Mesenchymal stem cell (in vitro differentiated cells and primary cell): Measurements from ENCODE around the gene MADD.

Source experiments
- DNase-seq: peaks from one replicate; pipeline ENCODE4 v3.0.0-alpha.2; 2013
- H2AFZ ChIP-seq: one replicate; pipeline ENCODE4 v1.6.1; 2013; ENCODE audit warnings: low read depth, mild to moderate bottlenecking, control low read depth, inconsistent platforms, low read length, moderate library complexity
- H2AK5ac ChIP-seq: 2 replicates; pipeline ENCODE4 v1.6.1; 2013; ENCODE audit warnings: low read length, moderate library complexity, mild to moderate bottlenecking, inconsistent platforms; ENCODE audit not compliant: severe bottlenecking
- H2BK120ac ChIP-seq: one replicate; pipeline ENCODE4 v1.6.1; 2013; ENCODE audit warnings: low read depth, mild to moderate bottlenecking, inconsistent platforms, low read length, moderate library complexity
- H2BK12ac ChIP-seq, 2 experiments: one replicate each; pipeline ENCODE4 v1.6.1; 2013; ENCODE audit warnings: inconsistent platforms in 2 of 2, low read length in 2 of 2, mild to moderate bottlenecking in 2 of 2, moderate library complexity in 2 of 2, control low read depth in 1 of 2
- H2BK15ac ChIP-seq: one replicate; pipeline ENCODE4 v1.6.1; 2013; ENCODE audit warnings: mild to moderate bottlenecking, low read depth, inconsistent platforms; ENCODE audit not compliant: poor library complexity, severe bottlenecking
- H2BK5ac ChIP-seq: 2 replicates; pipeline ENCODE4 v1.6.1; 2013; ENCODE audit warnings: low read depth, mild to moderate bottlenecking, low read length, control low read depth, inconsistent platforms; ENCODE audit not compliant: poor library complexity, severe bottlenecking
- H3K14ac ChIP-seq, 2 experiments: one replicate each; pipeline ENCODE4 v1.6.1; 2013; ENCODE audit warnings: inconsistent platforms in 2 of 2, low read length in 2 of 2, control low read depth in 1 of 2, mild to moderate bottlenecking in 1 of 2, moderate library complexity in 1 of 2
- H3K18ac ChIP-seq, 2 experiments: one replicate each; pipeline ENCODE4 v1.6.1; 2013; ENCODE audit warnings: inconsistent platforms in 2 of 2, low read length in 2 of 2, control low read depth in 1 of 2, low read depth in 1 of 2, mild to moderate bottlenecking in 1 of 2
- H3K23ac ChIP-seq, 2 experiments: one replicate each; pipeline ENCODE4 v1.6.1; 2013; ENCODE audit warnings: inconsistent platforms in 2 of 2, low read length in 2 of 2, mild to moderate bottlenecking in 2 of 2, moderate library complexity in 2 of 2, control low read depth in 1 of 2
- H3K27ac ChIP-seq: 2 replicates; pipeline ENCODE4 v1.5.1; 2013; ENCODE audit warnings: mild to moderate bottlenecking, moderate library complexity, low read length, control low read depth, inconsistent platforms; ENCODE audit not compliant: poor library complexity, severe bottlenecking
- H3K27me3 ChIP-seq, 2 experiments: 2 replicates each; pipeline versions ENCODE4 v1.6.1 to v1.7.0; 2013; ENCODE audit warnings: low read length in 2 of 2, mild to moderate bottlenecking in 2 of 2, moderate library complexity in 2 of 2, control low read depth in 1 of 2, inconsistent platforms in 1 of 2; ENCODE audit not compliant: control insufficient read depth in 1 of 2, insufficient read depth in 1 of 2
- H3K36me3 ChIP-seq, 2 experiments: 2 replicates each; pipeline versions ENCODE4 v1.6.1 to v1.7.0; 2013; ENCODE audit warnings: low read length in 2 of 2, control low read depth in 1 of 2, inconsistent platforms in 1 of 2, low read depth in 1 of 2, mild to moderate bottlenecking in 1 of 2; ENCODE audit not compliant: insufficient read depth in 2 of 2, control insufficient read depth in 1 of 2
- H3K4ac ChIP-seq, 2 experiments: one replicate each; pipeline ENCODE4 v1.6.1; 2013; ENCODE audit warnings: inconsistent platforms in 2 of 2, low read length in 2 of 2, mild to moderate bottlenecking in 2 of 2, moderate library complexity in 2 of 2, control low read depth in 1 of 2, low read depth in 1 of 2
- H3K4me1 ChIP-seq: 2 replicates; pipeline ENCODE4 v1.6.1; 2013; ENCODE audit warnings: low read depth, low read length, control low read depth; ENCODE audit not compliant: control insufficient read depth, insufficient read depth
- H3K4me2 ChIP-seq: 2 replicates; pipeline ENCODE4 v1.6.1; 2013; ENCODE audit warnings: low read length, mild to moderate bottlenecking, inconsistent platforms; ENCODE audit not compliant: poor library complexity, severe bottlenecking
- H3K4me3 ChIP-seq, 2 experiments: 2 replicates each; pipeline versions ENCODE4 v1.5.1 to v1.7.0; 2013; ENCODE audit warnings: low read length in 2 of 2, mild to moderate bottlenecking in 2 of 2, control low read depth in 1 of 2, low read depth in 1 of 2; ENCODE audit not compliant: insufficient read depth in 1 of 2
- H3K79me1 ChIP-seq: replicated peaks from 2 replicates; pipeline ENCODE4 v1.6.1; 2013; ENCODE audit warnings: mild to moderate bottlenecking, control low read depth, low read length, inconsistent platforms; ENCODE audit not compliant: poor library complexity, severe bottlenecking
- H3K9ac ChIP-seq: 2 replicates; pipeline ENCODE4 v1.7.0; 2013; ENCODE audit warnings: mild to moderate bottlenecking, low read length, moderate library complexity
- H3K9me3 ChIP-seq: 2 replicates; pipeline ENCODE4 v1.7.0; 2013; ENCODE audit warnings: mild to moderate bottlenecking, low read length; ENCODE audit not compliant: control insufficient read depth
- H4K8ac ChIP-seq: one replicate; pipeline ENCODE4 v1.6.1; 2013; ENCODE audit warnings: inconsistent platforms, mild to moderate bottlenecking, low read length, moderate library complexity
- H4K91ac ChIP-seq: one replicate; pipeline ENCODE4 v1.6.1; 2013; ENCODE audit warnings: mild to moderate bottlenecking, low read length, inconsistent platforms
- WGBS: methylation state at CpG from one replicate; pipeline ENCODE4 v1.1.7; 2013; ENCODE audit warnings: mixed read lengths; 5-methylcytosine and 5-hydroxymethylcytosine counted together

The MADD gene

GRCh38 chr11:47235163-47235562 is 34.8 kb upstream of the MADD start:
- no peak overlapping the region for H3K4me3 ChIP-seq
- H3K79me1 ChIP-seq = peaks cover 12% of the 10 kb centered on the region

GRCh38 chr11:47236482-47236881 is 33.5 kb upstream of the MADD start:
- H2AFZ ChIP-seq = no peak overlapping the region
- H4K8ac ChIP-seq = no peak overlapping the region
- H4K91ac ChIP-seq = no peak overlapping the region
- no peaks in the 10 kb centered on the region for H3K27me3 ChIP-seq
- H2BK12ac ChIP-seq = no peak overlapping the region
- WGBS = 72% methylated on average over 3 of the region's 5 CpGs
- no peak overlapping the region for H3K27ac ChIP-seq
- peaks cover 17% of the 10 kb centered on the region for H3K4me1 ChIP-seq
- no peaks in the 10 kb centered on the region for H3K9me3 ChIP-seq
- no peak overlapping the region for H3K14ac ChIP-seq
- H3K4me2 ChIP-seq = no peak overlapping the region
- peaks cover 57 to 72% of the 10 kb centered on the region in 2 experiments for H3K36me3 ChIP-seq
- H3K4ac ChIP-seq = no peak overlapping the region
- peak; percentile 69 for DNase-seq
- no peak overlapping the region for H2BK5ac ChIP-seq
- no peak overlapping the region for H3K9ac ChIP-seq
- H2BK15ac ChIP-seq = no peak overlapping the region
- peaks cover 9% of the 10 kb centered on the region for H3K79me1 ChIP-seq
- H2AK5ac ChIP-seq = no peak overlapping the region
- no peak overlapping the region for H3K18ac ChIP-seq
- no peak overlapping the region for H3K23ac ChIP-seq
- H2BK120ac ChIP-seq = no peak overlapping the region
- no peak overlapping the region for H3K4me3 ChIP-seq

More at GRCh38 chr11:47235163-47235562, 34.8 kb upstream of the MADD start:
- DNase-seq = no peak
- Histone ChIP-seq H3K9ac (no peak overlapping the region), H2BK120ac (no peak overlapping the region), H2BK12ac (no peak overlapping the region), H4K91ac (no peak overlapping the region), H3K9me3 (no peaks in the 10 kb centered on the region), H3K27ac (peak overlapping the region; percentile 6), H3K4me1 (peaks cover 17% of the 10 kb centered on the region), H2BK5ac (no peak overlapping the region), H2AK5ac (peak overlapping the region; percentile 5), H3K18ac (no peak overlapping the region), H3K27me3 (no peaks in the 10 kb centered on the region), H3K36me3 (peaks cover 56 to 78% of the 10 kb centered on the region in 2 experiments), H2BK15ac (no peak overlapping the region), H3K23ac (no peak overlapping the region), H3K4me2 (no peak overlapping the region), H2AFZ (no peak overlapping the region), H3K14ac (no peak overlapping the region), H3K4ac (peak overlapping the region in 1 of 2 experiments; percentile 24), H4K8ac (no peak overlapping the region)
- 95% methylated on average over 12 of the region's 12 CpGs for WGBS

DNA sequence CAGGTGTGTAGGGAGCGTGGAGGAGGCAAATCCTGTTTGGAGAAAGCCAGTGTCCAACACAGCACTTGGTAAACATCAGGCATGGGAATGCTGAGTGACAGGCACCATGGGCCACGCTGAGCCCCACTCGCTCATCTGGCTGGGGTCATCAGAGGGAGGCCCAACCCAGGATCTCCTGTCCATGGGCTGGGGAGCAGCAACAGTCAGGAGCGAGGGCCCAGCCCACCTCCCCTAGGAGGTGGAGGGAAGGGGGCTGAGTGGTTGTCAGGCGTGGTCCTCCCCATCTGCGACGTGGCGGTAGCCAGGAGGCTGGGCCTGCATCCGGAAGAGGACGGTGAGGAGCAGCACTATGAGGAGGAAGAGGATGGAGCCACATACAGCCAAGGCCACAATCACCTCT is 30.1 kb upstream of the MADD start:
- Histone ChIP-seq H3K4me3 (no peak overlapping the region), H4K8ac (peak overlapping the region; percentile 27), H3K4ac (no peak overlapping the region), H2AK5ac (no peak overlapping the region), H3K9ac (no peak overlapping the region), H3K36me3 (peaks cover 62 to 77% of the 10 kb centered on the region in 2 experiments), H3K27ac (no peak overlapping the region), H3K27me3 (no peaks in the 10 kb centered on the region), H2BK15ac (no peak overlapping the region), H3K18ac (no peak overlapping the region), H3K23ac (no peak overlapping the region), H3K79me1 (peaks cover 15% of the 10 kb centered on the region), H4K91ac (no peak overlapping the region), H2AFZ (no peak overlapping the region), H3K14ac (no peak overlapping the region), H3K4me2 (no peak overlapping the region), H2BK5ac (no peak overlapping the region), H2BK12ac (no peak overlapping the region), H3K4me1 (peaks cover 9% of the 10 kb centered on the region), H3K9me3 (no peaks in the 10 kb centered on the region), H2BK120ac (no peak overlapping the region)
- over 99% methylated on average over 10 of the region's 10 CpGs for WGBS
- no peak for DNase-seq

GRCh38 chr11:47241841-47242301 is 28.1 kb upstream of the MADD start:
- Histone ChIP-seq H3K4me2 (no peak overlapping the region), H2BK12ac (no peak overlapping the region), H2BK15ac (no peak overlapping the region), H3K18ac (no peak overlapping the region), H3K4ac (no peak overlapping the region), H3K4me1 (peaks cover 13% of the 10 kb centered on the region), H3K23ac (no peak overlapping the region), H2AK5ac (no peak overlapping the region), H3K27ac (no peak overlapping the region), H3K27me3 (no peaks in the 10 kb centered on the region), H3K79me1 (peaks cover 14% of the 10 kb centered on the region), H2BK120ac (no peak overlapping the region), H4K91ac (no peak overlapping the region), H2BK5ac (no peak overlapping the region), H3K9ac (peak overlapping the region; percentile 5), H3K4me3 (no peak overlapping the region), H2AFZ (no peak overlapping the region), H3K36me3 (peaks cover 69 to 73% of the 10 kb centered on the region in 2 experiments), H4K8ac (no peak overlapping the region), H3K9me3 (no peaks in the 10 kb centered on the region), H3K14ac (no peak overlapping the region)
- DNase-seq = no peak
- WGBS = 93% methylated on average over 3 of the region's 3 CpGs
